Measurements from ENCODE around the gene SERPINH1.

The SERPINH1 gene

DNA sequence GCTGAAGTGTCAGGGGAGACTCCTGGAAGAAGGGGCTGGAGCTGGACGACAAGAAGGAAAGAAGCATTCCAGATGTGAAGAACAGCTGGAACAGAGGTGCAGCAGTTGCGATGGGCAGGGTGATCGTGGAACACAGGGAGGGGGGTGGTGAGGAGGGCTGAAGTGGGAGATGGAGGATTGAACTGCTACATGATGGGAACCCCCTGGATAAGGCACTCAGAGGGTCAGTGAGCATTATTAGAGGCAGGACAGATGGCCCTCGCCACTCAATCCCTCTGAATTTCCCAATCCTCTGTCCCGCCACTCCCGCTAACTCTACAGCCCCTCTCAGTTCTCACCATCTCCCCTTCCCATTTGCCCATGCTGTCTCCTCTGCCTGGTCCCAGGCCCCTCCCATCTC is 14.0 kb downstream of the SERPINH1 start:
- DNase-seq (ENCODE audit: low read depth), result no peak
- H3K4me3 ChIP-seq (ENCODE audit: low read length), result no peak overlapping the region
- TF ChIP-seq, protein P1, sequence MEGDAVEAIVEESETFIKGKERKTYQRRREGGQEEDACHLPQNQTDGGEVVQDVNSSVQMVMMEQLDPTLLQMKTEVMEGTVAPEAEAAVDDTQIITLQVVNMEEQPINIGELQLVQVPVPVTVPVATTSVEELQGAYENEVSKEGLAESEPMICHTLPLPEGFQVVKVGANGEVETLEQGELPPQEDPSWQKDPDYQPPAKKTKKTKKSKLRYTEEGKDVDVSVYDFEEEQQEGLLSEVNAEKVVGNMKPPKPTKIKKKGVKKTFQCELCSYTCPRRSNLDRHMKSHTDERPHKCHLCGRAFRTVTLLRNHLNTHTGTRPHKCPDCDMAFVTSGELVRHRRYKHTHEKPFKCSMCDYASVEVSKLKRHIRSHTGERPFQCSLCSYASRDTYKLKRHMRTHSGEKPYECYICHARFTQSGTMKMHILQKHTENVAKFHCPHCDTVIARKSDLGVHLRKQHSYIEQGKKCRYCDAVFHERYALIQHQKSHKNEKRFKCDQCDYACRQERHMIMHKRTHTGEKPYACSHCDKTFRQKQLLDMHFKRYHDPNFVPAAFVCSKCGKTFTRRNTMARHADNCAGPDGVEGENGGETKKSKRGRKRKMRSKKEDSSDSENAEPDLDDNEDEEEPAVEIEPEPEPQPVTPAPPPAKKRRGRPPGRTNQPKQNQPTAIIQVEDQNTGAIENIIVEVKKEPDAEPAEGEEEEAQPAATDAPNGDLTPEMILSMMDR (conservative IDR thresholded peaks at IDR 0.05; ENCODE audit: low read depth, low read length), result no peak

DNA sequence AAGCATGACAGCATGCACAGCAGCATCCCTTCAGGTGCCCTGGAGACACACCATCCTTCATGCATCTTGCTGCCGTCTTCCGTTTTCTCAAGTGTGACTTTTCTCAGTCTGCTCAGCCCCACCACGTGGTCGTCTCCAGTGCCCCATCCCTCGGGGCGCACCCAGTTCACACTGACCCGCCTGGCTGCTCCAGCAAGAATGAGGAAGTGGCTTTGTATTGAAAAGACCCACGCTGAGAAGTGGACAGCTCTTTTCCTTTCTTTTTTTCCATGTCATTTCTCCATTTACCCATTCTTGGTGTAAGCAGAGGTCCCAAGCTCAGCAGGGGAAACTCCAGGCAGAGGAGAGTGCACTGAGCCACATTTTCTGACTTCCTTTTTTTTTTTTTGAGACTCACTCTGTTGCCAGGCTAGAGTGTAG is 14.5 kb downstream of the SERPINH1 start:
- TF ChIP-seq, protein P1 (conservative IDR thresholded peaks at IDR 0.05; ENCODE audit: low read depth, low read length), result no peak
- H3K4me3 ChIP-seq (ENCODE audit: low read length), result no peak overlapping the region
- DNase-seq (ENCODE audit: low read depth), result no peak

DNA sequence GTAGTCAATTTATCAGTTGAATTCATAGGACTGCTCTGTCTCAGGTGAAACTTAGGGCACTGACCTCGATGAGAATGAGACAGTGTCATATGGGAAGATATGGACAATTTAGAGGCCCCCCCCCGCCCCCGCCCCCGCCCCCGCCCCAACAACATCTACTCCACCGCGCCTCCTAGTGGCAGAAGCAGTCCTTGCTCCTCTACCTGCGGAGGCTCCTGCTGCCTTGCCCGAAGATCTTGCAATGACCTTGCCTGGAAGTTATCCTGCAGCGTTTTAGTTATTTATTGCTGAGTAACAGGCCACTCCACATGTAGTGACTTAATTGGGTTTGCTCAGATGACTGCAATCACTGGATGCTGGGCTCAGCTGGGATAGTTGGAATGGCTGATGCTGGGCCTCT is 15.2 kb downstream of the SERPINH1 start:
- TF ChIP-seq, protein P1 (conservative IDR thresholded peaks at IDR 0.05; ENCODE audit: low read depth, low read length), result peak; percentile 65
- H3K4me3 ChIP-seq (ENCODE audit: low read length), result no peak overlapping the region
- DNase-seq (ENCODE audit: low read depth), result no peak

DNA sequence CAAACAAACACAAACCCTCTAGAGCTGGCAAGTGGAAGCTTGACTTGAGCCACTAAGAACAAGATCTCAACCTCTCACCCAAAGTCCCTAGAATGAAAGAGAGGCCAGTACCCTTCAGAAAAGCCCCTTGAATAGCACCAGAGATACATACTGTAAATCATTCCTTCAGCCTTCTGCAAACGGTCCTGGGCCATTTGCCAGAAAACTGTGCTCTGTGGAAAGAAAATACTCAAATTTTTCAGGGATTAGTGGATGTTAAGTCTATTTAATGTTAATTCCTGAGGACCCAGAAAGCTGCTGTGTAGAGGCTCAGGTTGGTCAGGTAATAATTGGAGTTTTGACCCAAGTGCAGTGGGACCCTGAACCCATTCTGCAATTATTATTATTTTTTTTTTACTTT is 16.9 kb downstream of the SERPINH1 start:
- peak; percentile 63 for DNase-seq (ENCODE audit: low read depth)
- TF ChIP-seq, protein P1 (conservative IDR thresholded peaks at IDR 0.05; ENCODE audit: low read depth, low read length), result no peak
- no peak overlapping the region for H3K4me3 ChIP-seq (ENCODE audit: low read length)

DNA sequence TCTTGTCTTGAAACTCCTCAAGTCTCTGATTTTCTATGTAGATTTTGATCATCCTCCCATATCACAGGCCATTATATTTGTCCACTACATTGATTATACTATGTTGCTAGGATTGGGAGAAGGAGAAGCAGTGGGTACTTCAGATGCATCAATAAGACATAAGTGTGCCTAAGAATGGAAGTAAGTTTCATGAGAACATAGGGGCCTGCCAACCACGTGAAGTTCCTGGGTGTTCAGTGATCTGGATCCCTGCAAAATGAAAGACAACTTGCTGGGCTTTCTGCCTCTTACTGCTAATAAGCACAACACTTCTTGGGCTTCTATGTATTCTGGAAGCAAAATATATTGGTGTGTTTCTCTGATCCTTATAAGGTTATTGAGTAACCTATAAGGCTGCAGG is 17.8 kb downstream of the SERPINH1 start:
- no peak for DNase-seq (ENCODE audit: low read depth)
- H3K4me3 ChIP-seq (ENCODE audit: low read length), result no peak overlapping the region
- TF ChIP-seq, protein P1 (conservative IDR thresholded peaks at IDR 0.05; ENCODE audit: low read depth, low read length), result no peak

DNA sequence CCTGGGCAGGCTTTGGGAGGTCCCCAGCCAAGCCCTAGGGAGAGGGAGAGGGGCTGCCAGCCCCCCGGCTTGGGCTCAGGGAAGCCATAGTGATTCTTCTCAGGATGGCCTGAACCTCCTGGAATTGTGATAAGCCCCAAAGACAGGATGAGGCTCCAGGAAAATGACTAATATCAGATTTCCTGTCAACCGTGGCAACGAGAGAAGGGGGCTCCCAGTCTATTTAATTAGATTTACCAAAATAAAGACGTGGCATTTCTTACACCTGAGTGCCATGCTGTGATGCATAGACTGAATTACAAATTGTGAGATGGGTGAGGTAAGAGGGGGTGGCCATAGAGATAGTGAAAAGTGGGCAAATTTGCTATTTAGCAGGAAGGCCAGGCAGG is 20.4 kb downstream of the SERPINH1 start:
- no peak for DNase-seq (ENCODE audit: low read depth)
- TF ChIP-seq, protein P1 (conservative IDR thresholded peaks at IDR 0.05; ENCODE audit: low read depth, low read length), result no peak
- peak overlapping the region; percentile 58 for H3K4me3 ChIP-seq (ENCODE audit: low read length)

DNA sequence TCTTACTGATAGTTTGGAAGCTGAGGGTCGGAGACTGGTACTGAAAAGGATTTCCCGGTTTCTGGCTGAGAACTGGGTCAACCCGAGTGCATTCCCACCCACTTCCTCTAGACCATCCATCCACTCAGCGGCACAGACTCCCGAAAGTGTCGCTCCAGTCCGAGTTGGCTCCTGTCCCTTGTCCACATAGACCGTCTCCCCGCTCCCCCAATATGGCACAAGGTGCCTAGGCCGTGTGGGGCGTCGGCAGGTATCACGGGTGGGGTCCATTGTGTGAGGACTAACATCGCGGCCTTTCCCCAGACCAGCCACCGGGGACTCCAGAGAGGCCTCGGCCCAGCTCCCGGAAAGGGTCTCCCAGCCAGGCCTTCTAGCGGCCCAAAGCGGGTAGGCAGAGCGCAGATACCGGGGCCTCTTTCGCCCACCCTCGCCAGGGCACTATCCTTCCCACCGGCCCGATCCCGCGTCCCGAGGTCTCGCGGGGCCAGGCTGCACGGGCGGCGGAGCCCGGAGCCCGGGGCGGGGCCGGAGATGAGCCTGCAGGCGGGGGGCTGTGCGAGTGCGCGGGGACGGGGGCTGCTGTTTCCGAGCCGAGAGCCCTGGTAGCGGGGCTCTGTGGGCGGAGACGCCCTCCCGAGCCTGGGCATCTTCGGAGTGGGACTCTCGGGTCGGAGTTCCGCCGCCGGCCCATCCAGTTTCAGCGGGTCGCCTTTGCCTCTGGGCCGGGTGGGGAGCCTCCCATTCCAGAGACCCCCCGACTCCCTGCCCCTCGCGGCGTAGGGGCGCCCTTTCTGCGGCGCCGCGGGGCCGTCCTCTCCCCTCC is 21.1 kb downstream of the SERPINH1 start:
- no peak for DNase-seq (ENCODE audit: low read depth)
- TF ChIP-seq, protein P1 (conservative IDR thresholded peaks at IDR 0.05; ENCODE audit: low read depth, low read length), result peak; percentile 34

More for the DNA sequence above, 21.1 kb downstream of the SERPINH1 start:
- peak overlapping the region; percentile 58 for H3K4me3 ChIP-seq (ENCODE audit: low read length)
